ENCODE results near the gene CAST. TPM values are rescaled to one million over a fixed set of nuclear protein-coding genes. Genes with fewer than 3 reads are reported as not detected.
A peak's percentile ranks its signal among the peaks of the same experiment; 100 is the strongest.
"Not testable (repeated sequence)": the region's sequence is repeated elsewhere in the genome, so short reads cannot be mapped to it uniquely, and the experiment has no call there.

CAST gene
- total RNA-seq, 1 experiment from 2014 or later, result 134 TPM

DNA sequence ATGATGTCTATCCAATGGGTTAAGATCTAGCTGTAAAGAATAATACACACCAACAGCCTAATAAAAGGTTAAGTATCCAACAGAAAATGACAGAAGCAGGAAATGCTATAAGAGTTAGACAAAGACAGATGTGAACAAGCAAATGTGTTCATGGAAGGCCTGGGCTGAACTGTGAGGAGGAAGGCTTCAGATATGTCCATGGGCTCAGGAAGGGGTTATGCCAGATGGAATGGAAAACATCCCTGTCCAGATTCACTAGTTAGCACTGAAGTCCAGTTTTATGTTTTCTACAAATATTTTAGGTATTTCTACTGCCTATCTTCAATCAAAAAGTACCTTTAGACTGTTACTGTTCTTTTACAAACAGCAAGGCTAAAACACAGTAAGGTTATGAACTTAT, 118.5 kb downstream of the CAST start:
- DNase-seq (ENCODE audit: low read depth), result peak; percentile 3

DNA sequence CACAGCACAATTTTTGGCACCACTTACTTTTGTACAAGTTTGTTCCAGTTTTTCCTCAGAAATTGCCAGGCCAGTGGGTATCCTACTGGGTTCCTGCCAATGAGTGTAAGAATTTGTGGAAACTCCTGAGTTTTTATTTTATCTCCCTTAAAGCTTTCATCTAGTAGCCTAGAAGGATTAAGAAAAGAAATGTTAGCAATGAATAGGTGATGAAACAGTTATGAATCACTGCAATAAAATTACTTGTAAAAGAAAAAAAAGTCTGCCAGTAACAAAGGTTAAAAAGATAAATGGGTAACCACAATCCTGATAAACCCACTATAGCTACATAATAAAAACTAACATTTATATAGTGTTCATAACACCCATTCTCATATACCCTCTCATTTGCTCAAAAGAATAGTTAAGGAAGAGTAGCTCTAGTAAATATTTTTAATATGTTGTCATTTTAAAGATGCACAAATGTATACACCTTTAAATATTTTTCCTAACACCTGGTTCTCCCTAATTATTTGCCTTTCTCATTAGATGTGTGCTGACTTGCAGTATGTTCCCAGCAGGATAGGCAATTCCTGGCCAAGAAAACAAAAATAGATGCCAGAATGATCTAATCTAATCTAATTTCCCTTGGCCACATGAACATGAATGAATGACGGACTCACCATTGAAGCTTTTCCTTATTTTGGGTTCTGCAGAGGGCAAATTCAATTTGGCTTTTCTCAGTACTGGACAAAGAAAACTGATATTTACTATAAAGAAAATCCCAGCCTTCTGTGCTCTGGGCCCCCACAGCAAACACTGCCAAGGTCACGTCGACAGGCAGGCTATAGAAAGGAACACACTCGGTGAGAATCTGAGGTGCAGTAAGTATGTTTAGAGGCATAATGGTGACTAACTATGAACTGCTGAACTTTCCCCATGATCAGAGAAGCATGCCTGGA, 119.1 kb downstream of the CAST start:
- peak; percentile 20 for DNase-seq (ENCODE audit: low read depth)

DNA sequence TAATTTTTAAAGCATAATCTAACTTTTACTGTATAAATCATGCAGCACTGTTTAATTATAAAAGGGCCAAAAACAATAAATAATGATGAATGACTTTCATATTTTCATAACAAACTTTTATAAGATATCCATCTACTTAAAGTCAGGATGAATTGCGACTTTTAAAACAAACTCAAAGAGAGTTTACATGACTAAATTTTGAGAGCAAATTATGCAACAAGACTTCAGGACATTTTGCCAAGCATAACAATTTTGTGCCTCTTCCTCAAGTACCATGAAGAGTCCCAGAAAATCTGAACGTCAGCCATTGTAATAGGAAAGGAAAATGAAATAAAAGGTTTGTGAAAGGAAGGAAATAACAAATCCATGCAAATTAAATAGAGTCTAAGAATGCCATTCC, 121.2 kb downstream of the CAST start:
- no peak for DNase-seq (ENCODE audit: low read depth)

DNA sequence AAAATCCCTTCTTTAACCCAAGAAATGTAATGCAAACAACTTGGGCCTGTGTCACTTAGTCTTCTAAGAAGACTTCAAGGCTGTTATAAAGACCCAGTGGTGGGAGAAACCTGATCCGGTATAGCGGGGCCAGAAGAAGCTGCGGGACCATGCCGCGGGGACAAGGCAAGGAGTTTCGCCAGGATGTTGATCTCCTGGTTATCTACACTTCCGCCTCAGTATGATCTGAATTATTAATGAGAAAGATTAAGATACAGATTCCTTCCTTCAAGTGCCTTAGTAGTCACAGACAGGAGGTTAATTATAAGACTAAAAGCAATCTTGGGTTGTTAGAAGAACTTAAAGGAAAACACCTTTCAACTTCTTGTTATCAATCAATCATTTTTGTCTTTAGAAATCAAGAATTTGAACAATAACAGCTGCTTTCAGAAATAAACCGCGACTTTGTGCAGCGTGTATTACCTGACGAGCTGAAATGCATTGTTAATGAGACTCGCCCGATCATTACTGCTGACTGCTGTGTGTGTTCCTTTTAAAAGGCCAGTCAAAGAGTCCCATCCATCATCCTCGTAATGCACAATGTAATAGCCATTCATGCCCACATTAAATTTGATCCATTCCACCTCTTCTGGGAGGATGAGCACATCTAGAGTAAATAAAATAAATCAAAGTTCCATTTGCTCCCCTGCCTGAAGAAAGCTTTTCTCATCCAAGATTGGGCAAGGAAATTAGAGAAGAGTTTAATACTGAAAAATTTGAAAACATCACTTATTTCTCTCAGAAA, 123.3 kb downstream of the CAST start:
- no peak for DNase-seq (ENCODE audit: low read depth)

DNA sequence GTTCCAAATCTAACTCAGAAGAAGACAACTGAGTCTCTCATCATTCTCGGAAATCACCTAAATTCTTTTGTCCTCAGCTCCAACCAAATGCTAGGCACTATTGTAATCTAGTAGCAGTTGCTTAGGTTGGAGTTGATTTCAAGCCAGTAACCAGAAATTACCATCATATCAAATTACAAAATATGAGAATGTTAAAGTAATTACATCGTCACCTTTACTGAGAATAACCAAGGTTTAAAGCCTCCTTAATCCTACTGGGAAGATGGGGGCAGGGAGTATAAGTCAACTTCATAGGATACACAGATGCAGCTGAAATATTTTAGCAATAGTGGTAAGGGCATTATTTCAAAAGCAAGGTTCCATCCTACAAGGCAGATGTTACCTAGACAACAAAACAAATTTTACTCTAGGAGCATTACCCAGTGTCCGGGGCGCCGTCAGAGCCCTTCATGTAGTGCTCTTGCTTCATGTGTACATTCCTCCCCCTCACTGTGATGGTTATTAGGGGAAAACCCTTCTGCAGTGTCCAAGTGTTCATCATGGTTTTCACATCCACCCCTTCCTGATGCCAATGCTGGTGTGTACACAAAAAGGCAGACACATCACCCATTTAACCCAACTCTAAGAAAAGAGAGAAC, 126.1 kb downstream of the CAST start:
- peak; percentile 2 for DNase-seq (ENCODE audit: low read depth)

DNA sequence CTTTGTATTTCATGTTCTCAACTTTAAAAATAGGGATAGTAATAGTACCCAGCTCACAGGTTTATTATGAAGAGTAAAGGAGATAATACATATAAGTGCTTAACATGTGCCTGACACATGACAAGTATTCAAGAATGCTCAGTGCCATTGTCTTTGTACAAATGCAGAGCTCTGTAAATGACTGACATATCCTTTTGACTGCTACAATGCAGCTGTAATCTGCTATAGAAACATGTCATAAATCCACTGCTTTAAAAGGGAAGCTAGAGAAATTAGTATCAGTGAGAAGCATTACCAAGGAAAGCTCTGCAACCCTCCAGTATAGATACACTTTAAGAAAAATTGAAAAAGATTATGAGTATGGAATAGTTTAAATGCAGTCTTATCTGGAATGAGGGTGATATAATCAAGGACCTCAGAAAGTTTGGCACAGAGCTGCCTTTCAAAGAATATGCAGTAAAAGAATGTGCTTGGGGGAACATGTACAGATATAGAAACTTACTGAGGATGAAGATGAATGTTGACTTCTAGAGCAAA, 127.7 kb downstream of the CAST start:
- no peak for DNase-seq (ENCODE audit: low read depth)

DNA sequence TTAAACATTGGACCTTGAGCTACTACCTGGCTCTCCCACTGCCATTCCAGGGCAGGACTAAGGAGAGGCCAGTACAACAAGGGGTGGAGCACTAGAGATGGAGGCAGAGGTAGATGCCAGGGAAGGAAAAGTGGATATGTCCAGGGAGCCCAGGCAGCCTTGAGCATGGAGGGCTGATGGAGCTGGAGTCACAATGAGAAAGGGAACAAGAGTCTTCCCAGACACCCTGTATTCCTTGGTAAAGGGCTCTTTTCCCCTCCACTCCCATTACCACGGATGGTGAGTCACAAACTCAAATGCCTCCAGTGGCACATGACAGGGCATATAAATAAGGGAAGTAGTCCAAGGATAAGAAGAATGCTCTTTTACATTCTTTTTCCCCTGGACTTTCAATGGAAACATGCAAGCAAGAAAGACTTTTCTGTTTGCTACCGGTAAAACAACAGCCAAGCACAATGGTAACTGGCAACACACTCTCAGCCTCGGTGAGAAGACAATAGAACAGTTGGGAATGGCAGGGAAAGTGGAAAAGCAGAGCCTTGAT, 128.9 kb downstream of the CAST start:
- DNase-seq (ENCODE audit: low read depth), result peak; percentile 37

DNA sequence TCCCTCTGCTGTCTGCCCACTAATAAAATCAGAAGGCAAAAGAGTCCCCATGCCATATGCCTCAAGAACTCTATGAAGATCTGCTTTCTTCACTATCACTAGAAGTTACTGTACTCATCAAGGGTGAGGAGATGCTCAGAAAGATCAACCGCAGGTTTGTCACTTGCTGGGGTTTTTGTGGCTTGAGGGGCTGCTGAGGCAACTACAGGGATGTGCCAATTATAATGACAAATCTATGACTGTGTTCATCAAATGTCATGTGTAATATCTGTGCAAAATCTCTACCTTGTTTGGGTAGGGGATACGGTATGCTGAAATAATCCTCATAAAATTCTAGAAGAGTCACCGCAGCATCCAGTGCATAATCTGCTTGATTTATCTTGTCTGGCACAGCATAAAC, 132.6 kb downstream of the CAST start:
- no peak for DNase-seq (ENCODE audit: low read depth)

DNA sequence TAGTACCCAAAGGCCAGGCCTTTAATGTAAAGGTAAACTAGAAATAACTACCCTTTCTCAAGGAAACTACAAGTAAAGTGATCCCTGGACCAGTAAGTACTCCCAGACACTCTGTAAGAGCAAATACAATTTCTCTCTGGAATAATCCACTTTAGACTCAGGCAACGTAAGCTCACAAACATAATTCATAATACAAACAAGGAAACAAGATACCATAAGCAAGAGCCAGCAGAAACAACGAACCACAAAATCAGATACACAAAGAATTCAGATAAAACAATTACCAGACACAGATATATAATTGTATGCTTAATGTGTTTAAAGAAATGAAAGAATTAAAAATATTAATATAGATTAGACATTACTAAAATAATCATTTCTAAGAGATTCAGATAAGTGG, 133.4 kb downstream of the CAST start:
- DNase-seq (ENCODE audit: low read depth), result no peak

DNA sequence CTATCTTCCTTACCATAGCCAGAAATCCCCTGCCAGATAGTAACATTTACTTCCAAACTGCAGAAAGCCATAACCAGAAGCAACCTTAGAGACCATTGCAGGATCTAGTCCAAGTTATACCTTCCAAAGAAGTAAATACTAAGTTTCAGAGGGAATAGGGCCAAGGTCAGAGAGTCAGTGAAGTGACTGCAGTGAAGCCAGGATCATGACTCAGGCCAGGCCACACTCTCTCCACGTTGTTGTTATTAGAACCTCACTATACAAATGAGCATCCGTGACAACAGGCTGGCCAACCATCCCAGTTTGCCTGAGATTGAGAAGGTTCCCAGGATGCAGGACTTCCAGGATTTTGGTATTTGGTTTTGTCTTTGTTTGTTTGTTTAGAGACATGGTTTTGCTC, 134.3 kb downstream of the CAST start:
- no peak for DNase-seq (ENCODE audit: low read depth)

DNA sequence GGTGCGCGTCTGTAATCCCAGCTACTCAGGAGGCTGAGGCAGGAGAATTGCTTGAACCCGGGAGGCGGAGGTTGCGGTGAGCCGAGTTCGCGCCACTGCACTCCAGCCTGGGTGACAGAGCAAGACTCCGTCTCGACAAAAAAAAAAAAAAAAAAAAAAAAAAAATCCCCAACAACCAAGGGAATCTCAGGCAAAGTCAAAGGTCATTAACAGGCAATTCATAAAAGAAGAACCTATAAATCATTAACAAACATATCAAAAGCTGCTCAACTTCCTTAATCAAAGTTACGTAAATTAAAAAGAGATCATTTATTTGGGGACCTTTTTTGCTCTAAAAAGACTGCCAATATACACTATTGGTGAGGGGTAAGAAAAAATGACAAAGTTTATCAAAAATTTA, 139.5 kb downstream of the CAST start:
- not testable (repeated sequence) for DNase-seq (ENCODE audit: low read depth)

DNA sequence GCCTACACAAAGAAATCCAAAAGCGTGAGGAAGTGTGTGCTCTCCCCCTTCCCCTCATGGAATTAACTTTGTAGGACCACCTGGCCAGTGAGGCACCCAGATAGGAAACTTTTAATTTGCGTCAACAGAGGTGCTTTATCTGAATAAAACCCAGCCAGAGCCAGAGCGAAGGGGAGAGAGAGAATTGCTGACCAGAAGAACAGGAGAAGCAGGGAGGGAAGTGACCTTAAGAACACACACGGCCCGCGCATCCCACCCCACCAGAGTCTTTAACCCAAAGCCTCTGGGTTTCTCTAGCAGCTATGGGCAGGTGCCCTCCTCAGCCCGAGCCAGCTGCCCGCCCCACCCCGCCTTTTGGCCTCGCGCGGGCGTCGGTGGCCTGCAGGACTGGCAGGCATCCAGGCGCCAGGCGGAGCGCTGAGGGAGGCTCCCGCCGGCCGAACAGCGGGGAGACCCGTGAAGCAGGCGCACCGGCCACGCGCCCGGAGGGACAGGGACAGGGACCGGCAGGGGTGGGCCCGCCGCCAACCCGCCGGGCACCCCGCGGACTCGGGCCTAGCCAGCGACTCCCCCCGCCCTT, 145.0 kb downstream of the CAST start:
- DNase-seq (ENCODE audit: low read depth), result peak; percentile 73

DNA sequence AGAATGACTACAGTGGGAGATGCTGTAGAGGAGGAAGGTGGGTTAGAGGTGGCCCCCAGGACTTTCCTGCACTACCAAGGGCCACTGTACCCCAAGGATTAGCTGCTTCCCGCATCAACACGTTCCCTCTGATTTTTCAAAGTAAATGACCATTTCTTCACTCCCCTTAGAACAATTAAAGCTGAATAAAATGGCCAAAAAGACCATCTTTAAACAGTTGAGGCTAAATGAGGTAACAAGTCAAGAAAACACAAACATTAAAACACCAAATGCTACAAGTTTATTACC, 146.3 kb downstream of the CAST start:
- DNase-seq (ENCODE audit: low read depth), result no peak

DNA sequence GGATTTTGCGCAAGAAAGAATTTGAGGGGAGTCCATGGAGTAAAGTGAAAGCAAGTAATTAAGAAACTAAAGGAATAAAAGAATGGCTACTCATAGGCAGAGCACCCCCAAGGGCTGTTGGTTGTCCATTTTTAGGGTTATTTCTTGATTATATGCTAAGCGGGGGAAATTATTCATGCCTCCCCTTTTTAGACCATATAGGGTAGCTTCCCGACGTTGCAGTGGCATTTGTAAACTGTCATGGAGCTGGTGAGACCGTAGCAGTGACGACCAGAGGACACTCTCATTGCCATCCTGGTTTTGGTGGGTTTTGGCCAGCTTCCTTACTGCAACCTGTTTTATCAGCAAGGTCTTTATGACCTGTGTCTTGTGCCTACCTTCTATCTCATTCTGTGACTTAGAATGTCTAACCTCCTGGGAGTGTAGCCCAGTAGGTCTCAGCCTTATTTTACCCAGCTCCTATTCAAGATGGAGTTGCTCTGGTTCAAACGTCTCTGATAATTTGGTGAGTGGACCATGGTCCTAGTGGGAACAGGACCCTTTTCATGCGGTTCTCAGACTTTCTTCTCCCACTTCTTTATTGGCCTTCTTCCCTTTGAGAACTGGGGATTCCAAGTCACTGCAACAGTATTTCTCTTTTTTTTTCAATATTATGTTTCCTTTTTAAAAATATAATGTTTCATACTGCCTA, 146.8 kb downstream of the CAST start:
- peak; percentile 4 for DNase-seq (ENCODE audit: low read depth)

DNA sequence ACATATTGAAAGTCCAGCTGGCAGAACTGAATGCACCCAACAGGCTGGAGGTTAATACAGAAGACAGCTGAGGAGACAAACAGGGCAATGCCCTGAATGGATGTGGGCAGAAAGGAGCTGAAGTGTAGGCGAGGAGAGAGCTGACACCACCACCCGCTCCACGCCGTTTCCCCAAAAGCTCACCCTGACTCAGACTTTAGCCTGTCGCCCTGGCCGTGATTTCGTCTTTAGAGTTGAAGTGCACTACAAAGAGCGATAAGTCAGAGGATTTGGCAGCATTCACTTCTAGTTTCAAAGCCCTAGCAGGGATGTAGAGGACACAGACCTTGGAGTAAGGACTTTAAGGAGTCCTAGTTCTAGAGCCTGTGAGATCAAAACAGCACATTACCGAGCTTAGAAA, 147.7 kb downstream of the CAST start:
- DNase-seq (ENCODE audit: low read depth), result no peak

DNA sequence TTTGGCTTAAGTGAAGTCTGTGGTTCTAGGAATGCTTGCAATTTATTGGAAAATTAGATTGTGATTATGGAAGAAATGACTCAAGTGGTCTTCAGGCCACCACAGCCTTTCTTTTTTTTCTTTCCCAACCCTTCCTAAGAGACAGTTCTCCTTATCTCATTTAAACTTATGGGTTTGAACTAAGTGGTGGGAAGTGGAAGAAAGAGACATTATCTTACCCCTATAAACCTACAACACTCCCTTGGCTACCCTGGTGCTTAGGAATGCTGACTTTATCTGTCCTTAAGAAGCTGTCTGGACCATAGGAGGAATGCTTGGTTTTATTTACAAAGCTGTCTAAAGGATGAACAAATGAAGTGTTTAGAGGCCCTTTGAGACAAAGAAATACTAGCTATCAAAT, 150.7 kb downstream of the CAST start:
- DNase-seq (ENCODE audit: low read depth), result no peak

DNA sequence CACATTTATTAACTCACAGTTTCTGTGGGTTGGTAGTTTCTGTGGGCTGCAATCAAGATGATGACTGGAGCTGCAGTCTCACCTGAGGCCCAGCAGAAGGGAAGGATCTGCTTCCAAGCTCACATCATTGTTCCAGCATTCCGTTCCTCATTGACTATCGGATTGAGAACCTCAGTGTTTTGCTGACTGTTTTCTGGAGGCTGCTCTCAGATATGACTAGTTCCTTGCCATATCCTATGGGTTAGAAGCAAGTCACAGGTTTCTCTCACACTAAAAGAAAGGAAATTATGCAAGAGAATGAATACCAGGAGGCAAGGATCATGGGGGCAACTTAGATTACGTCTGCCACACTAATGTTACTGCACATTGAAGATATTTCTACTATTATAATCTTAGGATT, 151.9 kb downstream of the CAST start:
- DNase-seq (ENCODE audit: low read depth), result no peak

DNA sequence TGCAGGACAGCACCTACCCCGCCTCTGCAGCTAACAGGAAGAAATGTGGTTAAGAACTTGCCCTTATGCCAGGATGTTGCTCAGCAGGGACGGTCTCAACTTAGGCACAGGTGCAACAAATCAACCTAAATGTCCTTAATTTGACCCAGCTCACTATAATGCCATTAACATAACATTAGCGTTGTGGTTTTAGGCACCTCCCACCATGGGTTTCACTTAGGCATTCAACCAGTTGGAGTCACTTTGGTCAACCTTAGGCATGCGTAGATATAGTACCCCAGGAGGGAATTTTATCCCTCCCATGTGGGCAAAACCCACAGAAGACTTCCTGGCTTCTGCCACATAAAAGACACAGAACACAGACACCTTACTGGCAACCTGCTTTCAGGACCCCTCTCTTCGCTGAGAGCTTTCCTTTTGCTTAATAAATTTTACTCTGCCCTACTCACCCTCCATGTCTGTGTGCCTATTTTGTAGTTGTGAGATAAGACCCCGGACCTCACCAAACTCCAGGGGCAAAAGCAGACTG, 154.3 kb downstream of the CAST start:
- peak; percentile 32 for DNase-seq (ENCODE audit: low read depth)

DNA sequence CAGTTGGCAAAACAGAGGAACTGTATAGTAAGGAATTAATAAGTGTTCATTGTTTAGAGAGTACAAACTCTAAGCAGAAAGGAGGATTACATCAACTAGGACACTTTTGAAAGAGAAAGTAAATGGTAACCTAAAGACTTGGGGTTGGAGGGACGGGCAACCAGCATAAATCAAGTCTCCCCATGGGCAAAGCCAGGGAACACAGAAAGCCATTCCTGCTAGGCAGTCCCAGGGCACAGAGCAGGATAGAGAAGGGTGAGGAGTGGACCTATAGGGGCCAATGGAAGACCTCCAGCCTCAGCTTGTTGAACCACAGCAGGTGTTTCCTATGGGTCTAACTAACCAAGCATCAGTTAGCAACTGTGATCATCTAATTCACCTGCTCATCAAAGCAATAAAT, 154.8 kb downstream of the CAST start:
- DNase-seq (ENCODE audit: low read depth), result no peak

DNA sequence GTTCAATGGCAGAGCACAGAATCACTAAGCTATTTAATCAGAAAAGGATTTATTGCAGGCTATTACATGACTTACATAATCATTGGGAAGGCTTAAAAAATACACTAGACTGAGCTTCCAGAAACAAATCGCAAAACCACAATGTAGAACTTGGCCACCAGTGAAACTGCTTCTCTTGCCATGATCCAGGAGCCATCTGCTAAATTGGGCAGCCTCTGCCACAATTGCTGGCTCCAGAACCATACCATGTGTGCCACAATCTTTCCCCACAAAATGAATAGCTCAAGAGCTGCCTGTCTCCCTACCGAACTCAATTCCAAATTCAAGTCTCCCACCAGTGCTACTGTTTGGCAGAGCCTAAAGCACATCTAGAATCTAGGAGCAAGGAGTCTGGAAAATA, 155.3 kb downstream of the CAST start:
- no peak for DNase-seq (ENCODE audit: low read depth)

Data from RPMI7951 (cell line).